Mucosa of rectum (tissue), 2 donors: Measurements from ENCODE around the gene ISM1.

Source experiments
- H3K27ac ChIP-seq, 2 donors: one replicate each; pipeline ENCODE4 v1.7.0; 2013; ENCODE audit warnings: inconsistent platforms in 2 of 2, low read depth in 2 of 2, low read length in 2 of 2
- H3K27me3 ChIP-seq, 2 donors: one replicate each; pipeline ENCODE4 v1.7.0; 2013; ENCODE audit warnings: low read length in 2 of 2; ENCODE audit not compliant: control insufficient read depth in 2 of 2, insufficient read depth in 2 of 2
- H3K36me3 ChIP-seq, 2 donors: one replicate each; pipeline ENCODE4 v1.7.0; 2013; ENCODE audit warnings: low read length in 2 of 2; ENCODE audit not compliant: control insufficient read depth in 2 of 2, insufficient read depth in 2 of 2
- H3K4me1 ChIP-seq, 2 donors: one replicate each; pipeline ENCODE4 v1.7.0; 2013; ENCODE audit warnings: low read length in 2 of 2, mild to moderate bottlenecking in 1 of 2; ENCODE audit not compliant: control insufficient read depth in 2 of 2, insufficient read depth in 2 of 2
- H3K4me3 ChIP-seq, 2 donors: one replicate each; pipeline ENCODE4 v1.7.0; 2013; ENCODE audit warnings: low read length in 2 of 2
- H3K9ac ChIP-seq, 2 donors: one replicate each; pipeline ENCODE4 v1.7.0; 2013; ENCODE audit warnings: low read length in 2 of 2, low read depth in 1 of 2, mild to moderate bottlenecking in 1 of 2
- H3K9me3 ChIP-seq, 2 donors: one replicate each; pipeline ENCODE4 v1.7.0; 2013; ENCODE audit warnings: low read length in 2 of 2; ENCODE audit not compliant: control insufficient read depth in 2 of 2
- donor health status: healthy.
- donor health status: Normal muscosa, but diverticular disease.

ISM1 gene

DNA sequence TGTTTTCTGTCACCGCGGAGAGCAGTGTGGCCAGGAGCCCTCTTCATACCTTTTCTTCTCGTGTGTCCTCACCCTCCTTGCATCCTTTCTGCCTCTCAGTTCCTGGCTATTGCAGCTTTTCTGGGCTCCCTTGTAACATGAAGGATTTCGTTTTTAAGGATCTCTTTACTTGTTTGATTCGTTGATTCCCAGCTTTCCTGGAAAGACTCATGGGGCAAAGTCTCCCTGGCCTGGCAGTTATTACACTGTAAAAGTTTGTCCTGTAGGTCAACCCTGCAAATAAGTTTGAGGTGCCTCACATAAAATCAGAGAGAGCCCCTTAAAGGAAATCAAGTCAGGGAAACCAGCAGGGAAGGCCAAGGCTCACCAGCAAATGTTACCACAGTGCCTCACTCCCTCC is 70.1 kb downstream of the ISM1 start:
- Histone ChIP-seq H3K27me3 (no peaks in the 10 kb centered on the region), H3K9ac (no peak overlapping the region), H3K9me3 (no peaks in the 10 kb centered on the region), H3K36me3 (no peaks in the 10 kb centered on the region), H3K4me3 (no peak overlapping the region), H3K4me1 (peaks cover 0 to 4% of the 10 kb centered on the region in 2 donors), H3K27ac (no peak overlapping the region)

DNA sequence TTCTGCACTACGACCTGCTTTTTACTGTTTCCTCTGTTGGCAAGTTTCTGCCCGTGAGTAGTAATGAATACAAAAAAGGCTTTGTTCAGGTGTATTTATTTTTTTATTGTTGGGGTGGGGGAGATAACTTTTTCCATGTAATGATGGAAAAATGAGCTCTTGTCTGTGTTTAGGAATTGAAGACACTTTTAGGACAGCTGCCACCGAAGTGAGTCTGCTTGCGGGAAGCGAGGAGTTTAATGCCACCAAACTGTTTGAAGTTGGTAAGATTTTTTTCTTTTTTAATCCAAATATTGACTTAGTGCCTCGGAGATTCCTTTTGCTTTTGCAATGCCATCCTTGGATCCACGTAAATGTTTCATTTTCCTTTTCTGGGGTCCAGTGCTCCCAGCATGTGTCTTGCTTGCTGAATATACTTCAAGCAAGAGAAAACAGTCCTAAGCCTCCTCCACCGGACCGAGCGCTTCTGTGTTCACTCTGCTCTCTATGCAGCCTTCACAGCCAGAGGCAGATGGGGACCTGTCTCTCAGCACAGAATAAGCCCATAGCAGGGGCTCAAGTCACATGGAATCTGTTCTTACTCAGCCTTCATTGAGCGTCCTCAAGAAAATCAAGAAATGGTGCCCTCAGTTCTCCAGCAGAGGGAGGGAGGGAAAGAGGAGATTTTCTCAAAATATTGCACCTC is 71.3 kb downstream of the ISM1 start:
- Histone ChIP-seq H3K27me3 (no peaks in the 10 kb centered on the region), H3K27ac (no peak overlapping the region)

GRCh38 chr20:13294522-13294921 is 73.4 kb downstream of the ISM1 start:
- Histone ChIP-seq H3K27ac (no peak overlapping the region), H3K9ac (no peak overlapping the region), H3K4me1 (peaks cover 0 to 4% of the 10 kb centered on the region in 2 donors), H3K36me3 (no peaks in the 10 kb centered on the region), H3K9me3 (no peaks in the 10 kb centered on the region), H3K4me3 (no peak overlapping the region), H3K27me3 (no peaks in the 10 kb centered on the region)

More for the DNA sequence above, 71.3 kb downstream of the ISM1 start:
- no peak overlapping the region for H3K9ac ChIP-seq
- H3K4me3 ChIP-seq, result no peak overlapping the region
- no peaks in the 10 kb centered on the region for H3K9me3 ChIP-seq
- H3K4me1 ChIP-seq, result peaks cover 0 to 4% of the 10 kb centered on the region in 2 donors
- H3K36me3 ChIP-seq, result no peaks in the 10 kb centered on the region

DNA sequence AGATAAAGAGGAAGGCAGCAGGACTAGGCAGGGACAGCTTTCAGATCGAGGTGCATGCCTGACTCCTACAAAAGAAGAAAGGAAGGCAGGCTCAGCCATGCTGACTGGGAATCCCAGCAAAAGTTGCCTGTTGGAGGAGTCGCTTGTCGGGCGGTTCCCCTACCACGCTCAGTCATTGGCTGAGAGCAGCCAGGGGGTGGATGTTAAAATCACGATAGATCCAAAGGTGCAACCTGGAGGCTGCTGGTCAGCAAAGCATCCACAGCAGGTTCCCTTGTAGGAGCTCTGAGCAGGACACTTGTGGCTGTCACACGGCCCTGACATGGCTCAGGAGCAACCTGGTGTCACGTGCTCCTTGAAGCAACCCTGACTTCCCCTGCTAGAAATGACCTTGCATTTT is 74.6 kb downstream of the ISM1 start:
- Histone ChIP-seq H3K4me1 (peaks cover 0 to 4% of the 10 kb centered on the region in 2 donors), H3K9me3 (no peaks in the 10 kb centered on the region), H3K27me3 (no peaks in the 10 kb centered on the region), H3K9ac (no peak overlapping the region), H3K27ac (no peak overlapping the region), H3K4me3 (no peak overlapping the region), H3K36me3 (no peaks in the 10 kb centered on the region)

GRCh38 chr20:13296070-13296469 is 75.0 kb downstream of the ISM1 start:
- H3K36me3 ChIP-seq, result no peaks in the 10 kb centered on the region
- H3K4me1 ChIP-seq, result peaks cover 0 to under 1% of the 10 kb centered on the region in 2 donors
- no peak overlapping the region for H3K4me3 ChIP-seq
- H3K27me3 ChIP-seq, result no peaks in the 10 kb centered on the region
- H3K9me3 ChIP-seq, result no peaks in the 10 kb centered on the region
- no peak overlapping the region for H3K9ac ChIP-seq
- no peak overlapping the region for H3K27ac ChIP-seq

DNA sequence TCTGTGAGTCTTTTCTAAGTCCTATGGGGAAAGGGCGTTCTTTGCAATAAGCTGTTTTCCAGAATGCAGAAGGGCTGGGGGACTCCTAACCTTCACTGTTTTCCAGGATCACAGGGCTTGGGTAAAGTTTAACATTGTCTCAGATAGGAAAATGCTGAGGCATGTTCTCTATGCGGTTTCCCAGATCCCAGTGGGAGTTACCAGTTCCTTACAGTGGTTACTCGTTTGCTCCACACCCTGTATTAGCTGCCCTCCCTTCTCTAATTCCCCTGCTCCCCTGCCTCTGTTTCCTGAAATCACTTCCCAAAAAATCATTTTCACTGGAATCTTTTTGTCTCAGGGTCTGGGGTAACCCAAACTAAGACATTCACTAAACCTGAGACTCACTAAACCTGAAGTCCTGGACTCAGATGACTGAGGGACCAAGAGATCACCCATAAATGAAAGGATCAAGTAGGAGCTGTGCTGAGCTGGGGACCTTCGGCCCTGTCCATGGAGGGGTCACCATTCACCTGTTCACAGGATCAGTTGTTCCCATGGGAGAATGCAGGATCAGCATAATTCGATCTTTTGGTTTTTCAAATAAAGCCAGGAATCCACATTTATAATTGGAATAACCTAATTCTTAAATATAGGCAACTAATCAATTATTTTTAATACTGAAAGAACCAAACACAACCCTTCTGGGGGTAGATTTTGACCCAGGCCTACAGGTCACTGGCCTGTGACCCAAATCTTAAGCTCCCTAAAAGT is 76.2 kb downstream of the ISM1 start:
- H3K27me3 ChIP-seq, result no peaks in the 10 kb centered on the region
- no peaks in the 10 kb centered on the region for H3K36me3 ChIP-seq
- no peak overlapping the region for H3K9ac ChIP-seq
- H3K9me3 ChIP-seq, result no peaks in the 10 kb centered on the region
- no peak overlapping the region for H3K27ac ChIP-seq
- no peaks in the 10 kb centered on the region for H3K4me1 ChIP-seq
- H3K4me3 ChIP-seq, result no peak overlapping the region

GRCh38 chr20:13298692-13299373 is 77.8 kb downstream of the ISM1 start:
- H3K9me3 ChIP-seq, result no peaks in the 10 kb centered on the region
- no peak overlapping the region for H3K9ac ChIP-seq
- H3K4me1 ChIP-seq, result no peaks in the 10 kb centered on the region
- H3K4me3 ChIP-seq, result no peak overlapping the region
- no peaks in the 10 kb centered on the region for H3K36me3 ChIP-seq
- no peak overlapping the region for H3K27ac ChIP-seq
- H3K27me3 ChIP-seq, result no peaks in the 10 kb centered on the region

DNA sequence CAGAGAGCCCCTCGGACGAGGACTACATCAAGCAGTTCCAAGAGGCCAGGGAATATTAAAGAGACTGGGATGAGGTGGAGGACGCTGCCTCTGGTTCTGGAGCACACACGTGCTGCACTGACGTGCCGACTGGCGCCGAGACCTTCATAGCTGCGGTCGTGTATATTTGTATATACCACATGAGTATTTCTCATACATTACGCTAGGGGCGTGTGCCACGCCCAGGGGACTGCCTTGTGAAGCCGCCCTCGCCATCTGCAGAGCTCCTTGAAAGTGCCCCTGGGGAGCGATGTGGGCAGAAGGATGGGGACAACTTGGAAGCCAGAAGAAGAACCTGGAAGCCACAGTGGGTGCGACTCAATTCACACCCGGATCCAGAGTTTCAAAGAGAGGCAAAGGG is 78.3 kb downstream of the ISM1 start:
- Histone ChIP-seq H3K9ac (no peak overlapping the region), H3K9me3 (no peaks in the 10 kb centered on the region), H3K27me3 (no peaks in the 10 kb centered on the region), H3K36me3 (no peaks in the 10 kb centered on the region), H3K27ac (no peak overlapping the region), H3K4me1 (no peaks in the 10 kb centered on the region), H3K4me3 (no peak overlapping the region)

DNA sequence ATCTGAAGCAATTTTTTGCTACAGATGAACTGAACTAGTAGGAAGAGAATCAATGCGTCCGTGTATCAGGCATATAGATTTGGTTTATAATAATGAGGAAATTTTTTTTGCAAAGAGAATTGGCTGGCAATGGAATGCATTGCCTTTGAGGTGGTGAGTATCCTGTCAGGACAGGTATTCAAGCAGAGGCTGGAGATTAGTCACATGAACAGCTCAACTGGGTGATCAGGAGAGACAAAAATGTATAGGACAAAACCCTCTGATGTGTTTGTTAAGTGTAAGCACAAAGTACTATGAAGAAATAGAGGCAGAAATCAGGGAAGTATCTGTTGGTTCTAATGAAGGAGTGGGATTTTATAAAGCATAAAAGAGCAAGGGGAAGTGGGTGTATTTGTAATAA is 80.5 kb downstream of the ISM1 start:
- Histone ChIP-seq H3K27ac (no peak overlapping the region), H3K36me3 (no peaks in the 10 kb centered on the region), H3K27me3 (no peaks in the 10 kb centered on the region), H3K4me3 (no peak overlapping the region), H3K9ac (no peak overlapping the region), H3K4me1 (no peaks in the 10 kb centered on the region), H3K9me3 (no peaks in the 10 kb centered on the region)
